HEK293T (cell line): ENCODE results near the gene APBA1.

Experiments used
- CTCF ChIA-PET: fragments of 350-600 bp; formaldehyde crosslinking; extraction: SDS; loops from one replicate; lab custom pipeline; 2021; ENCODE audit warnings: antibody characterized with exemption, inconsistent platforms; lab: Yijun Ruan, JAX
- POLR2A ChIA-PET: fragments of 350-600 bp; formaldehyde crosslinking; extraction: SDS; loops from one replicate; lab custom pipeline; 2020; ENCODE audit warnings: antibody characterized with exemption, inconsistent platforms; lab: Yijun Ruan, JAX
- DNase-seq: peaks from one replicate; pipeline ENCODE4 v3.0.0; 2012; ENCODE audit warnings: mixed read lengths; ENCODE audit errors: extremely low spot score
- ARNT ChIP-seq: fragments of 450-650 bp; IDR thresholded peaks from 2 replicates; pipeline ENCODE4 v1.6.1; 2017; ENCODE audit warnings: mild to moderate bottlenecking
- BHLHE40 ChIP-seq: fragments of 450-650 bp; IDR thresholded peaks from 2 replicates; pipeline ENCODE4 v1.6.1; 2016; ENCODE audit warnings: mild to moderate bottlenecking, moderate library complexity, borderline replicate concordance
- CTBP1 ChIP-seq: fragments of 450-650 bp; IDR thresholded peaks from 2 replicates; pipeline ENCODE4 v1.6.1; 2016; ENCODE audit warnings: borderline replicate concordance
- ELF4 ChIP-seq: fragments of 450-650 bp; IDR thresholded peaks from 2 replicates; pipeline ENCODE4 v1.6.1; 2017; ENCODE audit warnings: antibody characterized with exemption
- FOXA1 ChIP-seq: fragments of 450-650 bp; IDR thresholded peaks from 2 replicates; pipeline ENCODE4 v1.6.1; 2016; ENCODE audit warnings: mild to moderate bottlenecking
- FOXK2 ChIP-seq: fragments of 450-650 bp; IDR thresholded peaks from 2 replicates; pipeline ENCODE4 v1.6.1; 2016; ENCODE audit warnings: mild to moderate bottlenecking
- FOXM1 ChIP-seq: fragments of 450-650 bp; IDR thresholded peaks from 2 replicates; pipeline ENCODE4 v1.6.1; 2017; ENCODE audit warnings: mild to moderate bottlenecking, borderline replicate concordance
- HDGF ChIP-seq: fragments of 450-650 bp; IDR thresholded peaks from 2 replicates; pipeline ENCODE4 v1.6.1; 2017; ENCODE audit warnings: antibody characterized with exemption, borderline replicate concordance
- L3MBTL2 ChIP-seq: fragments of 450-650 bp; conservative IDR thresholded peaks from 2 replicates; pipeline ENCODE4 v1.6.1; 2016; ENCODE audit warnings: mild to moderate bottlenecking
- LEF1 ChIP-seq: fragments of 450-650 bp; IDR thresholded peaks from 2 replicates; pipeline ENCODE4 v1.6.1; 2017; ENCODE audit warnings: mild to moderate bottlenecking, borderline replicate concordance
- NFRKB ChIP-seq: fragments of 450-650 bp; IDR thresholded peaks from 2 replicates; pipeline ENCODE4 v1.6.1; 2016; ENCODE audit warnings: mild to moderate bottlenecking, moderate library complexity
- PKNOX1 ChIP-seq: fragments of 450-650 bp; IDR thresholded peaks from 2 replicates; pipeline ENCODE4 v1.6.1; 2016
- SP1 ChIP-seq: fragments of 450-650 bp; IDR thresholded peaks from 2 replicates; pipeline ENCODE4 v1.6.1; 2017
- SUZ12 ChIP-seq: fragments of 450-650 bp; IDR thresholded peaks from 2 replicates; pipeline ENCODE4 v1.6.1; 2016; ENCODE audit warnings: mild to moderate bottlenecking
- TARDBP ChIP-seq: fragments of 450-650 bp; IDR thresholded peaks from 2 replicates; pipeline ENCODE4 v1.6.1; 2016
- ZNF384 ChIP-seq: fragments of 450-650 bp; IDR thresholded peaks from 2 replicates; pipeline ENCODE4 v1.6.1; 2016

Gene APBA1

GRCh38 chr9:69432623-69433022 is 239.5 kb downstream of the APBA1 start:
- CTCF ChIA-PET = interaction anchor here (1.5 kb wide), 1 partner anchor 9 kb away, joined by 3 read pairs; no protein-coding TSS in a partner anchor
- DNase-seq = no peak
- TF ChIP-seq PKNOX1 (no peak), NFRKB (no peak), FOXA1 (no peak), BHLHE40 (no peak), HDGF (no peak), L3MBTL2 (no peak), CTBP1 (no peak), TARDBP (no peak), ZNF384 (no peak)
- POLR2A ChIA-PET = no interaction called here

- DNase-seq = no peak
- TF ChIP-seq HDGF (no peak), ELF4 (no peak), PKNOX1 (peak; percentile 100), TARDBP (no peak), FOXM1 (no peak), ZNF384 (no peak), L3MBTL2 (no peak), NFRKB (no peak), LEF1 (peak; percentile 96), SUZ12 (no peak), CTBP1 (peak; percentile 95), FOXA1 (no peak), SP1 (no peak)
- ChIA-PET CTCF (no interaction called here), POLR2A (no interaction called here)
These were observed 240.4 kb downstream of the APBA1 start for GRCh38 chr9:69431777-69432176.

DNA sequence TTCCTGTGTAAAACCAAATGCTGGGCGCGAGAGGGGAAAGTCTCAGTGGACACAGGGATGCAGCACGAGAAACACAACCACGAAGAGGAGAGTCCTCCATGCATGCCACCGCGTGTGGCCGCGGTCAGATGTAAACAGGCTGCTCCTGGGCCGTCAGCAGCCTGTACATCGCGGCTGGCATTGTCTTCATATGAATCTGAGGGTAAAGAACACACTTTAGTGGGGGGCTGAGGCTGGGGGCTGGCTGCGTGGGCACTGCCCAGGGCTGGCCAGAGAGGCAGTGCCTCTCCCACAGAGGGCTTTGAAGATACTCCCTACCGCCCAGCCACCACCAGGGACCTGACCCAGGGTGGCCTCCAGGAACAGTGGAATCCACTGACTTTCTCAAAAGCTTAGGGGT is 241.0 kb downstream of the APBA1 start:
- TF ChIP-seq ARNT (no peak), SUZ12 (no peak), FOXA1 (no peak), HDGF (no peak), PKNOX1 (no peak), NFRKB (no peak), BHLHE40 (no peak), ELF4 (no peak), ZNF384 (no peak; the same call in 1 of the 2 replicates), TARDBP (no peak), L3MBTL2 (no peak), SP1 (no peak), FOXK2 (no peak), FOXM1 (no peak), LEF1 (no peak)
- CTCF ChIA-PET = interaction anchor here (0.7 kb wide), 1 partner anchor 104 kb away, joined by 3 read pairs; no protein-coding TSS in a partner anchor
- POLR2A ChIA-PET = no interaction called here
- no peak for DNase-seq

DNA sequence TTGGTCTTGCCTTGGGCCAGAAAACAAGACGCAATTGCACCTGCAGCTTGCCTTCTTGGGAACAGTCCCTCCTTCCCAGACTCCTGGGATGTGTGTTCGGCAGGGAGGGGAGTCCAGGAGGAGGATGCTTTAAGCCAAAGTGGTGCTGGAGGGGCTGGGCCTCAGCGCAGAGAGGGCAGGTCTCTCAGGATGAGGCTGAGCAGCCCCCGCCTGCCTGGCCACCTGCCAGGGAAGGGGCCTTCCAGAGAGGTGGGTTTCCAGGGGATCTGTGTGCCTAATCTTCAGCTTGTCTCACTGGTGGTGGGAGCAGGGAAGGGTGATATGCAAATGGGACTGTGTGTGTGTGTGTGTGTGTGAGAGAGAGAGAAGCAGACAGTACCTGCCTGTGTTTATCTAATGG is 242.0 kb downstream of the APBA1 start:
- POLR2A ChIA-PET = no interaction called here
- DNase-seq = no peak
- CTCF ChIA-PET = no interaction called here
- TF ChIP-seq TARDBP (no peak), NFRKB (no peak), CTBP1 (no peak), HDGF (no peak), BHLHE40 (no peak), FOXM1 (no peak), SP1 (no peak), PKNOX1 (no peak), L3MBTL2 (no peak), SUZ12 (no peak), FOXA1 (no peak), ARNT (no peak)

GRCh38 chr9:69429281-69429680 is 242.9 kb downstream of the APBA1 start:
- POLR2A ChIA-PET = no interaction called here
- DNase-seq = no peak
- no peak for TF ChIP-seq ELF4
- no peak for TF ChIP-seq L3MBTL2
- TF ChIP-seq FOXA1 = no peak
- TF ChIP-seq ARNT = no peak
- TF ChIP-seq NFRKB = no peak
- no peak for TF ChIP-seq BHLHE40
- TF ChIP-seq ZNF384 = no peak
- no peak for TF ChIP-seq CTBP1
- no peak for TF ChIP-seq LEF1
- TF ChIP-seq SUZ12 = no peak
- TF ChIP-seq HDGF = no peak
- no peak for TF ChIP-seq TARDBP
- TF ChIP-seq PKNOX1 = no peak
- TF ChIP-seq FOXK2 = no peak
- no peak for TF ChIP-seq SP1
- TF ChIP-seq FOXM1 = no peak
- CTCF ChIA-PET = no interaction called here
